HL-60 (cell line): ENCODE results near the gene NDUFAF7.

Source experiments
- DNase-seq, 2 experiments: peaks; one replicate each; pipeline ENCODE4 v3.0.0-alpha.2; 2010 to 2020; ENCODE audit warnings: low read depth in 1 of 2, low spot score in 1 of 2
- H3K27ac ChIP-seq: fragments of 250-450 bp; sonication (Bioruptor Pico); replicated peaks from 2 replicates; pipeline ENCODE4 v1.5.1; 2020; ENCODE audit warnings: mild to moderate bottlenecking, moderate library complexity
- H3K27me3 ChIP-seq: fragments of 250-450 bp; sonication (Bioruptor Pico); 2 replicates; pipeline ENCODE4 v1.5.1; 2021; ENCODE audit warnings: mild to moderate bottlenecking, moderate library complexity; ENCODE audit not compliant: insufficient read depth, poor library complexity, severe bottlenecking
- H3K4me3 ChIP-seq: replicated peaks from 2 replicates; pipeline ENCODE4 v1.5.1; 2011; ENCODE audit warnings: mild to moderate bottlenecking, control low read depth, low read length; ENCODE audit not compliant: insufficient read depth
- GABPA ChIP-seq: IDR thresholded peaks from 2 replicates; pipeline ENCODE4 v1.6.1; 2012; ENCODE audit warnings: low read depth
- POLR2AphosphoS5 ChIP-seq: IDR thresholded peaks from 2 replicates; pipeline ENCODE4 v1.6.1; 2012; ENCODE audit warnings: low read depth
- SPI1 ChIP-seq: IDR thresholded peaks from 2 replicates; pipeline ENCODE4 v1.6.1; 2012; ENCODE audit warnings: low read depth, mild to moderate bottlenecking, borderline replicate concordance
- TF ChIP-seq, protein P1 (sequence below): IDR thresholded peaks from 2 replicates; pipeline ENCODE4 v1.6.1; 2012; ENCODE audit warnings: low read depth; ENCODE audit not compliant: insufficient replicate concordance
- TF ChIP-seq, protein P2 (sequence below): IDR thresholded peaks from one replicate; pipeline ENCODE4 v1.5.1; 2011; ENCODE audit warnings: low read length, control low read depth, inconsistent platforms; ENCODE audit not compliant: insufficient read depth

Gene NDUFAF7

DNA sequence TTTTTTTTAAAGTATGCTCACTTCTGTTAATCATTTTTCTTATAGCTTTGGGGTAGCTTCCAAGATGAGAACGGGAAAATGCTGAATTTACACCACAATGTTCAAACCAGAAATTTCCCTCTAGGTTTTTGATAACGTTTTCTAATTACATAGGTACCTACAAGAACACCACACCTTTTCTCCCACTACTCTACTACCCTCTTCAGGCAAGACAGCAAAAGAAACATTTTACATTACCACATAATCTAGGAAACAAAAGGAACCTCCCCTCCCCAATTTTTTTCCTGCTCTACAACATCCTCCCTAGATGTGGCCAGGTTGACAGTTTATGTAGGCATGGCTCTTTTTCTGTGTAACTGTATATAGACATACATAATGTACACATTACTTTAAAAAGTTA is 32.4 kb downstream of the NDUFAF7 start:
- Histone ChIP-seq H3K27me3 (no peaks in the 10 kb centered on the region), H3K4me3 (no peak overlapping the region), H3K27ac (no peak overlapping the region)
- TF ChIP-seq GABPA (no peak), SPI1 (no peak), POLR2AphosphoS5 (no peak)
- TF ChIP-seq, protein P1, sequence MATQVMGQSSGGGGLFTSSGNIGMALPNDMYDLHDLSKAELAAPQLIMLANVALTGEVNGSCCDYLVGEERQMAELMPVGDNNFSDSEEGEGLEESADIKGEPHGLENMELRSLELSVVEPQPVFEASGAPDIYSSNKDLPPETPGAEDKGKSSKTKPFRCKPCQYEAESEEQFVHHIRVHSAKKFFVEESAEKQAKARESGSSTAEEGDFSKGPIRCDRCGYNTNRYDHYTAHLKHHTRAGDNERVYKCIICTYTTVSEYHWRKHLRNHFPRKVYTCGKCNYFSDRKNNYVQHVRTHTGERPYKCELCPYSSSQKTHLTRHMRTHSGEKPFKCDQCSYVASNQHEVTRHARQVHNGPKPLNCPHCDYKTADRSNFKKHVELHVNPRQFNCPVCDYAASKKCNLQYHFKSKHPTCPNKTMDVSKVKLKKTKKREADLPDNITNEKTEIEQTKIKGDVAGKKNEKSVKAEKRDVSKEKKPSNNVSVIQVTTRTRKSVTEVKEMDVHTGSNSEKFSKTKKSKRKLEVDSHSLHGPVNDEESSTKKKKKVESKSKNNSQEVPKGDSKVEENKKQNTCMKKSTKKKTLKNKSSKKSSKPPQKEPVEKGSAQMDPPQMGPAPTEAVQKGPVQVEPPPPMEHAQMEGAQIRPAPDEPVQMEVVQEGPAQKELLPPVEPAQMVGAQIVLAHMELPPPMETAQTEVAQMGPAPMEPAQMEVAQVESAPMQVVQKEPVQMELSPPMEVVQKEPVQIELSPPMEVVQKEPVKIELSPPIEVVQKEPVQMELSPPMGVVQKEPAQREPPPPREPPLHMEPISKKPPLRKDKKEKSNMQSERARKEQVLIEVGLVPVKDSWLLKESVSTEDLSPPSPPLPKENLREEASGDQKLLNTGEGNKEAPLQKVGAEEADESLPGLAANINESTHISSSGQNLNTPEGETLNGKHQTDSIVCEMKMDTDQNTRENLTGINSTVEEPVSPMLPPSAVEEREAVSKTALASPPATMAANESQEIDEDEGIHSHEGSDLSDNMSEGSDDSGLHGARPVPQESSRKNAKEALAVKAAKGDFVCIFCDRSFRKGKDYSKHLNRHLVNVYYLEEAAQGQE, result no peak
- TF ChIP-seq, protein P2, sequence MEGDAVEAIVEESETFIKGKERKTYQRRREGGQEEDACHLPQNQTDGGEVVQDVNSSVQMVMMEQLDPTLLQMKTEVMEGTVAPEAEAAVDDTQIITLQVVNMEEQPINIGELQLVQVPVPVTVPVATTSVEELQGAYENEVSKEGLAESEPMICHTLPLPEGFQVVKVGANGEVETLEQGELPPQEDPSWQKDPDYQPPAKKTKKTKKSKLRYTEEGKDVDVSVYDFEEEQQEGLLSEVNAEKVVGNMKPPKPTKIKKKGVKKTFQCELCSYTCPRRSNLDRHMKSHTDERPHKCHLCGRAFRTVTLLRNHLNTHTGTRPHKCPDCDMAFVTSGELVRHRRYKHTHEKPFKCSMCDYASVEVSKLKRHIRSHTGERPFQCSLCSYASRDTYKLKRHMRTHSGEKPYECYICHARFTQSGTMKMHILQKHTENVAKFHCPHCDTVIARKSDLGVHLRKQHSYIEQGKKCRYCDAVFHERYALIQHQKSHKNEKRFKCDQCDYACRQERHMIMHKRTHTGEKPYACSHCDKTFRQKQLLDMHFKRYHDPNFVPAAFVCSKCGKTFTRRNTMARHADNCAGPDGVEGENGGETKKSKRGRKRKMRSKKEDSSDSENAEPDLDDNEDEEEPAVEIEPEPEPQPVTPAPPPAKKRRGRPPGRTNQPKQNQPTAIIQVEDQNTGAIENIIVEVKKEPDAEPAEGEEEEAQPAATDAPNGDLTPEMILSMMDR, result no peak
- DNase-seq, result no peak

DNA sequence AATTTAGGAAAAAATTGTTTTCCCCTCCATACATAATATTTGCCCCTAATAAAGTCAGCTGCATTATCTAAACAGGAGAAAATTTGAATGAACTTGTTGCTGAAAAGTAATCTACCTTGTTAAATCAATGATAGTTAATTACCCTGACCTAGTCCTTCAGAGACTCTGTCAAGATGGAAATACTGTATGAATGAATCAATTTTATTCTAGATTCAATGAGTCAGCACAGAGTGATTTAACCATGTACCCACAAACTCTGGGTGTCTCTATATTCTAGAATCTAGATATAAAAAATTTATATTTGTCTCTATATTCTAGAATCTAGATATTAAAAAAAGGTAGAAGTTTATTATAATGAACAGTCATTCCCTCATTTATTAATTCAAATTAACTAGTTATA is 36.2 kb downstream of the NDUFAF7 start:
- Histone ChIP-seq H3K27ac (no peak overlapping the region), H3K4me3 (no peak overlapping the region), H3K27me3 (no peaks in the 10 kb centered on the region)
- TF ChIP-seq SPI1 (no peak), GABPA (no peak), POLR2AphosphoS5 (no peak)
- TF ChIP-seq, protein P2, result no peak
- TF ChIP-seq, protein P1, result no peak
- DNase-seq, result no peak

DNA sequence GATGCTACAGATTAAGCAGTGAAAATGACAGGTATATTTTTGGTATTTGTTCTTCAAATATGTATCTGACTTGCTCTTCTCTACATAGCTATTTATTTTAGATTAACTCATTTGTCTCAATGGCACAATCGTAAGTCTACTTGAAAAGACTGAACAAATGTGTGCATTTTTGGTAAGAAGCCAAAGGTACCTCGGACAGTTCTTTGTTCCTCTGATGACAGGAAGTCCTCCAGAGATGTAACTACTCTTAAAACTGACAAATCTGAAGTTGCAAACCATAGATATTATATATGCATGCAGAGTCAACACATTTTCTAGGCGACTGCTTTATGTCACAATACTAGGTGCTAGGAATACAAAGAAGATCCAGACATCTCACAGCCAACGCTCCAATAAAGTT is 36.7 kb downstream of the NDUFAF7 start:
- TF ChIP-seq, protein P1, result peak; percentile 86
- TF ChIP-seq, protein P2, result no peak
- no peak for TF ChIP-seq POLR2AphosphoS5
- Histone ChIP-seq H3K27ac (no peak overlapping the region), H3K4me3 (no peak overlapping the region), H3K27me3 (no peaks in the 10 kb centered on the region)
- no peak for DNase-seq
